ENCODE results near the gene FLNA.
"Not testable (repeated sequence)": the region's sequence is repeated elsewhere in the genome, so short reads cannot be mapped to it uniquely, and the experiment has no call there.

The FLNA gene

DNA sequence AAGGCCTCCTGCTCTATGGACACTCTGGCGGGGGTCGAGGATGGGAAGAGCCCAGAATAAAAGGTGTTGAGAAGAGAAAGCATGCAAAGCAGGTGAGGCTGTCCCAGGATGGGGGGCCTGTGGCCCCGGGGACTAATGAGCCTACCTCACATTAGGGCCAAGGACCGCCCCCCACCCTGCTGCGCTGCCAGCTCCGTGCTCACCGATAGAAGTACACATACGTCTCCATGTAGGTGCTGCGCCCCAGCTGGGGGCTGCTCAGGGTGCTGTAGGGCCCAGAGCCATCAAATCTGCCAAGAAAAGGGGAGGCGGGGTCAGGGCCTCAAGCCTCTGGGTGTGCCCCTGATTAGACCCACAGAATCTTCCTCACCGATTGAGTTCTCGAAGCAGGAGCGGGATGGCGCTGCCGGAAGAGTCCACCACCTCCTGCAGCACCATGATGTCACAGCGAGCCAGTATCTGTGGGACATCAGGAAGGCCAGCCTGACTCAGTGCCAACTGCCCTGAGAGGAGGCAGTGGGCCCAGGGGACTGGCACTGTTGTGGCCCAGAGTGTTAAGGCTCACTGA, 30.3 kb upstream of the FLNA start:
- Histone ChIP-seq H3K36me3 (ENCODE audit: control insufficient read depth, insufficient read depth, low read length) (peaks cover 17% of the 10 kb centered on the region), H3K4me3 (ENCODE audit: low read depth, low read length) (no peak overlapping the region), H3K27me3 (ENCODE audit: control insufficient read depth, insufficient read depth, low read length) (no peaks in the 10 kb centered on the region), H3K4me1 (ENCODE audit: control insufficient read depth, insufficient read depth, low read length) (peaks cover 12% of the 10 kb centered on the region), H3K27ac (ENCODE audit: low read depth, low read length) (no peak overlapping the region), H3K9me3 (ENCODE audit: control insufficient read depth, insufficient read depth, low read depth, low read length) (peaks cover 10% of the 10 kb centered on the region; the same call in 1 of the 2 replicates), H3K9ac (ENCODE audit: low read length) (no peak overlapping the region)

GRCh38 chrX:154403858-154404257, 29.4 kb upstream of the FLNA start:
- peaks cover 10% of the 10 kb centered on the region; the same call in 1 of the 2 replicates for H3K9me3 ChIP-seq (ENCODE audit: control insufficient read depth, insufficient read depth, low read depth, low read length)
- peaks cover 26% of the 10 kb centered on the region for H3K36me3 ChIP-seq (ENCODE audit: control insufficient read depth, insufficient read depth, low read length)
- no peak overlapping the region for H3K9ac ChIP-seq (ENCODE audit: low read length)
- no peak overlapping the region for H3K27ac ChIP-seq (ENCODE audit: low read depth, low read length)
- H3K4me3 ChIP-seq (ENCODE audit: low read depth, low read length) = no peak overlapping the region
- peaks cover 7% of the 10 kb centered on the region; the same call in 1 of the 2 replicates for H3K4me1 ChIP-seq (ENCODE audit: control insufficient read depth, insufficient read depth, low read length)
- H3K27me3 ChIP-seq (ENCODE audit: control insufficient read depth, insufficient read depth, low read length) = no peaks in the 10 kb centered on the region

GRCh38 chrX:154403192-154403591, 28.8 kb upstream of the FLNA start:
- no peak overlapping the region for H3K27ac ChIP-seq (ENCODE audit: low read depth, low read length)
- peaks cover 10% of the 10 kb centered on the region; the same call in 1 of the 2 replicates for H3K9me3 ChIP-seq (ENCODE audit: control insufficient read depth, insufficient read depth, low read depth, low read length)
- no peaks in the 10 kb centered on the region for H3K27me3 ChIP-seq (ENCODE audit: control insufficient read depth, insufficient read depth, low read length)
- peaks cover 27% of the 10 kb centered on the region for H3K36me3 ChIP-seq (ENCODE audit: control insufficient read depth, insufficient read depth, low read length)
- H3K4me3 ChIP-seq (ENCODE audit: low read depth, low read length) = no peak overlapping the region
- no peaks in the 10 kb centered on the region for H3K4me1 ChIP-seq (ENCODE audit: control insufficient read depth, insufficient read depth, low read length)
- no peak overlapping the region for H3K9ac ChIP-seq (ENCODE audit: low read length)

GRCh38 chrX:154402622-154403127, 28.2 kb upstream of the FLNA start:
- Histone ChIP-seq H3K4me3 (ENCODE audit: low read depth, low read length) (no peak overlapping the region), H3K27me3 (ENCODE audit: control insufficient read depth, insufficient read depth, low read length) (no peaks in the 10 kb centered on the region), H3K9ac (ENCODE audit: low read length) (no peak overlapping the region), H3K27ac (ENCODE audit: low read depth, low read length) (no peak overlapping the region), H3K4me1 (ENCODE audit: control insufficient read depth, insufficient read depth, low read length) (no peaks in the 10 kb centered on the region), H3K36me3 (ENCODE audit: control insufficient read depth, insufficient read depth, low read length) (peaks cover 27% of the 10 kb centered on the region), H3K9me3 (ENCODE audit: control insufficient read depth, insufficient read depth, low read depth, low read length) (peaks cover 10% of the 10 kb centered on the region; the same call in 1 of the 2 replicates)

GRCh38 chrX:154401918-154402621, 27.6 kb upstream of the FLNA start:
- no peaks in the 10 kb centered on the region for H3K4me1 ChIP-seq (ENCODE audit: control insufficient read depth, insufficient read depth, low read length)
- H3K27ac ChIP-seq (ENCODE audit: low read depth, low read length) = no peak overlapping the region
- peaks cover 10% of the 10 kb centered on the region; the same call in 1 of the 2 replicates for H3K9me3 ChIP-seq (ENCODE audit: control insufficient read depth, insufficient read depth, low read depth, low read length)

DNA sequence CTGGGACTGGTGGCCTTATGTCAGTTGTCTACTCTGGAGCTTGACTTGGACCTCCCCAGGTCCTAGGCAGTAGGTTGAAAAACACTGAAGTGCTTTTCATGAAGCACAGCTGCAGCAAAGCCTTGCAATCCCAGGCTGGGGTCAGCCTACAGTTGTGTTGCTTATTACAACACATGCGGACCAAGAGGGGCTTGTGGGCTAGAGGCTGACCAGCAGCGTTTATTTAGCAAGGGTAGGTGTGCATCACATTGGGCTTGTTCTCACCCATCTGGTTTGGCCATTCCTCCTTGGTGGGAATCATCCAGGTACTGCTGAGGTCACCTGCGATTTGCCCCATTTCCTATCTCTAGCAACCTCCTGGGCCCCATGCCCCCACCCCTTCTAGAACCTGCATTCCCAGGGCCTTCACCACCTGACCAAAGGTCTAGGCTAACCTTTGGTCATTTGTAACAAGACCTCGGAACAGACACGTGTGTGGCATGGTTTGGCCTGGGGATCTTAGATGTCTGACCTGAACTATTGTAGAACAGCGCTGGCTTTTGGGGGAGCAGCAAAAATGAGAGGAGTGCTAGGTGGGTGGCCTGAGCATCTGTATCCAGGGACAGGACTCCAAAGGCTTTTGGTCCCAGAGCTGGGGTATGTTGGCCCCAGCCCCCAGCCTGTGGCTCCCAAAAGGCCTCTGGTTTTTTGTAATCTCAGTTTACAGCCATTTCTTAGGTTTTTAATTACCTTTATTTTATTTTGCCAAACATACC, 26.8 kb upstream of the FLNA start:
- Histone ChIP-seq H3K4me1 (ENCODE audit: control insufficient read depth, insufficient read depth, low read length) (no peaks in the 10 kb centered on the region), H3K9me3 (ENCODE audit: control insufficient read depth, insufficient read depth, low read depth, low read length) (peaks cover 10% of the 10 kb centered on the region; the same call in 1 of the 2 replicates), H3K9ac (ENCODE audit: low read length) (no peak overlapping the region), H3K27ac (ENCODE audit: low read depth, low read length) (no peak overlapping the region), H3K36me3 (ENCODE audit: control insufficient read depth, insufficient read depth, low read length) (peaks cover 27% of the 10 kb centered on the region), H3K4me3 (ENCODE audit: low read depth, low read length) (no peak overlapping the region), H3K27me3 (ENCODE audit: control insufficient read depth, insufficient read depth, low read length) (no peaks in the 10 kb centered on the region)

More at GRCh38 chrX:154401918-154402621, 27.6 kb upstream of the FLNA start:
- no peaks in the 10 kb centered on the region for H3K27me3 ChIP-seq (ENCODE audit: control insufficient read depth, insufficient read depth, low read length)
- H3K36me3 ChIP-seq (ENCODE audit: control insufficient read depth, insufficient read depth, low read length) = peaks cover 27% of the 10 kb centered on the region
- H3K4me3 ChIP-seq (ENCODE audit: low read depth, low read length) = no peak overlapping the region
- H3K9ac ChIP-seq (ENCODE audit: low read length) = no peak overlapping the region

DNA sequence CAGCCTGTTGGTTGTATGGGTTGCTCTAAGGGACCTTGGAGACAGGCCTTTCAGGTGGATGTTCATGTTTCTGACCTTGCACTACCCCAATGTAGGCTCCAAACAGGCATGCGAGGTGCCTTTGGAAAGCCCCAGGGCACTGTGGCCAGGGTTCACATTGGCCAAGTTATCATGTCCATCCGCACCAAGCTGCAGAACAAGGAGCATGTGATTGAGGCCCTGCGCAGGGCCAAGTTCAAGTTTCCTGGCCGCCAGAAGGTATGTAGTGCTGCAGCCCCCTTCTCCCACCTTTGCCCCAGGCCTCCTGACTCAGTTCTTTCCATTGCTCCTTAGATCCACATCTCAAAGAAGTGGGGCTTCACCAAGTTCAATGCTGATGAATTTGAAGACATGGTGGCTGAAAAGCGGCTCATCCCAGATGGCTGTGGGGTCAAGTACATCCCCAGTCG, 26.0 kb upstream of the FLNA start:
- H3K4me1 ChIP-seq (ENCODE audit: control insufficient read depth, insufficient read depth, low read length); H3K9ac ChIP-seq (ENCODE audit: low read length); H3K9me3 ChIP-seq (ENCODE audit: control insufficient read depth, insufficient read depth, low read depth, low read length); H3K27me3 ChIP-seq (ENCODE audit: control insufficient read depth, insufficient read depth, low read length); H3K4me3 ChIP-seq (ENCODE audit: low read depth, low read length); H3K27ac ChIP-seq (ENCODE audit: low read depth, low read length): not testable (repeated sequence)
- peaks cover 27% of the 10 kb centered on the region for H3K36me3 ChIP-seq (ENCODE audit: control insufficient read depth, insufficient read depth, low read length)

DNA sequence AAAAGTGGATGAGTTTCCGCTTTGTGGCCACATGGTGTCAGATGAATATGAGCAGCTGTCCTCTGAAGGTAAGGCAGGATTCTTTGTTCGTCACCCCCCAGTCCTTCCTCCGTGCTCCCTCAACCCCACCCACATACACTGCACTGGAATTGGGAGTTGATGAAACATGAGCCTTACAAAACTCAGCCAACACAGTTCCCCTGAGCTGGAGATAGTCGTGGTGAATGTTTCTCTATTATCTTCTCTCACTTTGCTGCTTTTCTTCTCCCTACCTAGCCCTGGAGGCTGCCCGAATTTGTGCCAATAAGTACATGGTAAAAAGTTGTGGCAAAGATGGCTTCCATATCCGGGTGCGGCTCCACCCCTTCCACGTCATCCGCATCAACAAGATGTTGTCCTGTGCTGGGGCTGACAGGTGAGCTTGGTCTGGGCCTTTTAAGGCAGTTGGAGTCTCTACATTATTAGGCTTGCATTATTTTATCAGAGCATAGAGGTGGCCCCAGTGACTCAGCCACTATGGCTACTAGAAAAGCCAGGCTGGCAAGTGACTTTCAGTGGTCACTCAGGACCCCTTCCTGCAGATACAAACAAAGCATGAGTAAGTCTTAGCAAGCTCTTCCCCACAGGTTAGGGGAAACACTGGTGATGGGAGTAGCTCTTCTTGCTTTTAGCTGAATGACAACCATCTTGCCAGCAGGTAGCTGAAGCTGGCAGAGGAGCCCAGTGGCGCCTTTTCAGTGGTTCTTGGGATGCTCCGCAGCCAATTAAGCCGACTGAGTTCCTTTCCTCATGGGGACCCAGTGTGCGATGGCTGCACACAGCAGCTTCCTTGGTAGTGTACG, 25.3 kb upstream of the FLNA start:
- no peak overlapping the region for H3K27ac ChIP-seq (ENCODE audit: low read depth, low read length)

GRCh38 chrX:154398668-154399526, 24.5 kb upstream of the FLNA start:
- peaks cover 6% of the 10 kb centered on the region; the same call in 1 of the 2 replicates for H3K9me3 ChIP-seq (ENCODE audit: control insufficient read depth, insufficient read depth, low read depth, low read length)
- H3K9ac ChIP-seq (ENCODE audit: low read length) = peak overlapping the region; percentile 99
- H3K36me3 ChIP-seq (ENCODE audit: control insufficient read depth, insufficient read depth, low read length) = peaks cover 27% of the 10 kb centered on the region
- H3K27ac ChIP-seq (ENCODE audit: low read depth, low read length) = peak overlapping the region; percentile 85
- no peaks in the 10 kb centered on the region for H3K4me1 ChIP-seq (ENCODE audit: control insufficient read depth, insufficient read depth, low read length)
- H3K27me3 ChIP-seq (ENCODE audit: control insufficient read depth, insufficient read depth, low read length) = no peaks in the 10 kb centered on the region
- peak overlapping the region; percentile 84 for H3K4me3 ChIP-seq (ENCODE audit: low read depth, low read length)

More for the DNA sequence above, 25.3 kb upstream of the FLNA start:
- H3K4me1 ChIP-seq (ENCODE audit: control insufficient read depth, insufficient read depth, low read length) = no peaks in the 10 kb centered on the region
- H3K36me3 ChIP-seq (ENCODE audit: control insufficient read depth, insufficient read depth, low read length) = peaks cover 27% of the 10 kb centered on the region
- peak overlapping the region; percentile 99 for H3K9ac ChIP-seq (ENCODE audit: low read length)
- peaks cover 7% of the 10 kb centered on the region; the same call in 1 of the 2 replicates for H3K9me3 ChIP-seq (ENCODE audit: control insufficient read depth, insufficient read depth, low read depth, low read length)
- H3K27me3 ChIP-seq (ENCODE audit: control insufficient read depth, insufficient read depth, low read length) = no peaks in the 10 kb centered on the region
- H3K4me3 ChIP-seq (ENCODE audit: low read depth, low read length) = peak overlapping the region; percentile 84
